Measurements from ENCODE around the gene OLFM4. TPM values are rescaled to one million over a fixed set of nuclear protein-coding genes. Genes with fewer than 3 reads are reported as not detected.

OLFM4 gene
- total and polyA plus RNA-seq, 4 donors: 0.34 to 18.1 (median 3.2) TPM

- 53 to 77% methylated on average over 8 of the region's 8 CpGs for WGBS, 2 donors
- TF ChIP-seq, protein P1, sequence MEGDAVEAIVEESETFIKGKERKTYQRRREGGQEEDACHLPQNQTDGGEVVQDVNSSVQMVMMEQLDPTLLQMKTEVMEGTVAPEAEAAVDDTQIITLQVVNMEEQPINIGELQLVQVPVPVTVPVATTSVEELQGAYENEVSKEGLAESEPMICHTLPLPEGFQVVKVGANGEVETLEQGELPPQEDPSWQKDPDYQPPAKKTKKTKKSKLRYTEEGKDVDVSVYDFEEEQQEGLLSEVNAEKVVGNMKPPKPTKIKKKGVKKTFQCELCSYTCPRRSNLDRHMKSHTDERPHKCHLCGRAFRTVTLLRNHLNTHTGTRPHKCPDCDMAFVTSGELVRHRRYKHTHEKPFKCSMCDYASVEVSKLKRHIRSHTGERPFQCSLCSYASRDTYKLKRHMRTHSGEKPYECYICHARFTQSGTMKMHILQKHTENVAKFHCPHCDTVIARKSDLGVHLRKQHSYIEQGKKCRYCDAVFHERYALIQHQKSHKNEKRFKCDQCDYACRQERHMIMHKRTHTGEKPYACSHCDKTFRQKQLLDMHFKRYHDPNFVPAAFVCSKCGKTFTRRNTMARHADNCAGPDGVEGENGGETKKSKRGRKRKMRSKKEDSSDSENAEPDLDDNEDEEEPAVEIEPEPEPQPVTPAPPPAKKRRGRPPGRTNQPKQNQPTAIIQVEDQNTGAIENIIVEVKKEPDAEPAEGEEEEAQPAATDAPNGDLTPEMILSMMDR (IDR thresholded peaks at IDR 0.05; ENCODE audit: control extremely low read depth, extremely low read depth): no peak
- no peak overlapping the region for H3K27ac ChIP-seq (ENCODE audit: low read depth in 1 of 2, low read length in 1 of 2)
Observed at GRCh38 chr13:53014495-53015443, 13.8 kb upstream of the OLFM4 start.

DNA sequence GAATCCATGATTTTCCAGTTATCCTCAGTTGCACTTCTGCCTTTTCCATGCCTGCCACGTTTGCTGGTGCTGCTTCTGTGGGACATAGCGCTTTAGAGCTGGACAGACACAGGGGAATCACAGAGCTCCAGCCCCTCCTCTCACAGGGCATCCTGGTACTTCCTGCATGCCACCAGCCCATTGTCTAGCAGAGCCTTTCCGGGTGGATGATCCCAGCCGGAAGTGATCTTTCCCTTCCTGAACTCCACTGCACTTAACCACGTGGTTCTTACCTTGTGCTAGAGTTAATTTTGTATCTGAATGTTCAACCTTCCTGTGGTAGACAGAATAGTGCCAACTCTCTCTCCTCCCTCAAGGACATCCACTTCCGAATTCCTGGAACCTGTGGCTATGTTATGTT lies 12.6 kb upstream of the OLFM4 start:
- Histone ChIP-seq H3K27ac (ENCODE audit: low read depth in 1 of 2, low read length in 1 of 2) (no peak overlapping the region), H3K9ac (ENCODE audit: insufficient read depth in 1 of 2, low read length in 2 of 2) (no peak overlapping the region), H3K27me3 (ENCODE audit: control insufficient read depth in 3 of 3, insufficient read depth in 3 of 3, low read length in 2 of 3) (no peaks in the 10 kb centered on the region), H3K4me1 (ENCODE audit: control insufficient read depth in 5 of 5, insufficient read depth in 5 of 5, low read length in 5 of 5) (no peaks in the 10 kb centered on the region), H3K36me3 (ENCODE audit: control insufficient read depth in 4 of 4, insufficient read depth in 4 of 4, low read length in 4 of 4) (no peaks in the 10 kb centered on the region), H3K9me3 (ENCODE audit: control insufficient read depth in 4 of 4, insufficient read depth in 3 of 4, low read length in 3 of 4) (peaks cover 0 to 2% (median 0%) of the 10 kb centered on the region in 4 donors), H3K4me3 (no peak overlapping the region)
- ATAC-seq (ENCODE audit: insufficient read depth, low FRiP score) (no peak), DNase-seq (no peak)
- TF ChIP-seq, protein P1 (IDR thresholded peaks at IDR 0.05; ENCODE audit: control extremely low read depth, extremely low read depth): no peak
- 62 to 80% methylated on average over 6 of the region's 6 CpGs for WGBS, 2 donors

More at GRCh38 chr13:53014495-53015443, 13.8 kb upstream of the OLFM4 start:
- Histone ChIP-seq H3K36me3 (ENCODE audit: control insufficient read depth in 4 of 4, insufficient read depth in 4 of 4, low read length in 4 of 4) (no peaks in the 10 kb centered on the region), H3K4me1 (ENCODE audit: control insufficient read depth in 5 of 5, insufficient read depth in 5 of 5, low read length in 5 of 5) (no peaks in the 10 kb centered on the region), H3K9me3 (ENCODE audit: control insufficient read depth in 4 of 4, insufficient read depth in 3 of 4, low read length in 3 of 4) (peaks cover 0 to 2% (median 0%) of the 10 kb centered on the region in 4 donors), H3K27me3 (ENCODE audit: control insufficient read depth in 3 of 3, insufficient read depth in 3 of 3, low read length in 2 of 3) (no peaks in the 10 kb centered on the region), H3K4me3 (no peak overlapping the region), H3K9ac (ENCODE audit: insufficient read depth in 1 of 2, low read length in 2 of 2) (no peak overlapping the region)
- ATAC-seq (ENCODE audit: insufficient read depth, low FRiP score) (no peak), DNase-seq (no peak)

DNA sequence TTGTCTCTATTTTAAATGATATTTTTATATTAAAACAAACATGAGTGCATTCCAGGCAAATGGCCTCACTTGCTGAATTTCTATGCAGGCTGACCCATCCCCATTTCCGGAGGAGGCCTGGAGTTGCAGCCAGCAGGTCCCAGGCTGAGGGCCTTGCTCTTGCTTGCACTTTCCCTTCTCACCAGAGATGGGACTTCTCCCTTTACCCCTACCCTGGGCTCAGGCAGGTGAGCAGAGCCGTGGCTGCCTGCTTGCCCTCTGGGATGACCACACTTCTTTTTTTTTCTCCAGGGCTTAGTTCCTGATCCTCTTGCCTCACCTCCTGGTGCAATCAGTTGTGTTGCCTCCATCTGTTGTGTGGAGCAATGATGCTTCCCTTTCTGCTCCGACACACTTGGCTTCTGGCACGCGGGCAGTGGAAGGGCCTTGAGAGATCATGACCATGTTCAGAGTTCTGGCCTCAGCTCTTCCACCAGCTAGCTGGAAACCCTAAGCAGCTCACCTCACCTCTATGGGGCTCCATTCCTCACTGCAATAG lies 11.1 kb upstream of the OLFM4 start:
- no peak overlapping the region for H3K4me3 ChIP-seq
- ATAC-seq (ENCODE audit: insufficient read depth, low FRiP score) (no peak), DNase-seq (no peak)
- H3K27me3 ChIP-seq (ENCODE audit: control insufficient read depth in 3 of 3, insufficient read depth in 3 of 3, low read length in 2 of 3): no peaks in the 10 kb centered on the region
- no peaks in the 10 kb centered on the region for H3K36me3 ChIP-seq (ENCODE audit: control insufficient read depth in 4 of 4, insufficient read depth in 4 of 4, low read length in 4 of 4)
- TF ChIP-seq, protein P1 (IDR thresholded peaks at IDR 0.05; ENCODE audit: control extremely low read depth, extremely low read depth): no peak
- no peaks in the 10 kb centered on the region for H3K4me1 ChIP-seq (ENCODE audit: control insufficient read depth in 5 of 5, insufficient read depth in 5 of 5, low read length in 5 of 5)
- peaks cover 0 to 2% (median 0%) of the 10 kb centered on the region in 4 donors for H3K9me3 ChIP-seq (ENCODE audit: control insufficient read depth in 4 of 4, insufficient read depth in 3 of 4, low read length in 3 of 4)
- 42 to 76% methylated on average over 5 of the region's 5 CpGs for WGBS, 2 donors
- H3K27ac ChIP-seq (ENCODE audit: low read depth in 1 of 2, low read length in 1 of 2): no peak overlapping the region
- H3K9ac ChIP-seq (ENCODE audit: insufficient read depth in 1 of 2, low read length in 2 of 2): no peak overlapping the region
